Astrocyte (in vitro differentiated cells and primary cell): ENCODE results near the gene DLK2.

Experiments
- EZH2 ChIP-seq: IDR thresholded peaks from 2 replicates; pipeline ENCODE4 v1.6.1; 2012; ENCODE audit warnings: mild to moderate bottlenecking, low read length, inconsistent platforms; ENCODE audit not compliant: insufficient read depth
- TF ChIP-seq, protein P1 (sequence below): IDR thresholded peaks from 2 replicates; pipeline ENCODE4 v1.5.1; 2011; ENCODE audit warnings: low read depth, mild to moderate bottlenecking, inconsistent platforms, low read length, moderate library complexity; ENCODE audit not compliant: insufficient read depth

DNA sequence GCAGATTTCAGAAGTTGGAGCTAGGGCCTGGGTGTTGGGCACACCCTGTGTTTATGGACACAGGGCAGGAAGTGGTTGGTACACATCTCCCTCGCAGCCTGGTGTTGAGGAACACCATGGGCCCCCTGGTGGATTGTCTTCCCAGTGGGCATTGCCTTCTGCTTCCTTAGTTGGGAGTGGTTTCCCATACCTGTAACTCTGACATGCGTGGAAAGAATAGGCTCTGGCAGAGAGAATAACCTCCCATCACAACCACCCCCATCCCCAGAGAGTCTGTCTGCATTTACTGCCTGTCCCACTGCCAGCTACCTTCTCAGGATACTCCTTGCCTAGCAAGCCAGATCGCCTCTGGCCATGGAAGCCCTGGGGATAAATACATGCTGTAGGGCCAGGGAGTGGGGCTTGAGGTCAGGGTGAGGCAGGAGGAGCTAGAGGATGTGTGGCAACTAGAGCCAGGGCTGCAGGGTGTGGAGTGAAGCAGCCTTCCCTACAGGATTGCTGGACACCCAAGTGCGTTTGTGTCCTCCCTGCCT lies 40.1 kb upstream of the DLK2 start:
- TF ChIP-seq, protein P1, sequence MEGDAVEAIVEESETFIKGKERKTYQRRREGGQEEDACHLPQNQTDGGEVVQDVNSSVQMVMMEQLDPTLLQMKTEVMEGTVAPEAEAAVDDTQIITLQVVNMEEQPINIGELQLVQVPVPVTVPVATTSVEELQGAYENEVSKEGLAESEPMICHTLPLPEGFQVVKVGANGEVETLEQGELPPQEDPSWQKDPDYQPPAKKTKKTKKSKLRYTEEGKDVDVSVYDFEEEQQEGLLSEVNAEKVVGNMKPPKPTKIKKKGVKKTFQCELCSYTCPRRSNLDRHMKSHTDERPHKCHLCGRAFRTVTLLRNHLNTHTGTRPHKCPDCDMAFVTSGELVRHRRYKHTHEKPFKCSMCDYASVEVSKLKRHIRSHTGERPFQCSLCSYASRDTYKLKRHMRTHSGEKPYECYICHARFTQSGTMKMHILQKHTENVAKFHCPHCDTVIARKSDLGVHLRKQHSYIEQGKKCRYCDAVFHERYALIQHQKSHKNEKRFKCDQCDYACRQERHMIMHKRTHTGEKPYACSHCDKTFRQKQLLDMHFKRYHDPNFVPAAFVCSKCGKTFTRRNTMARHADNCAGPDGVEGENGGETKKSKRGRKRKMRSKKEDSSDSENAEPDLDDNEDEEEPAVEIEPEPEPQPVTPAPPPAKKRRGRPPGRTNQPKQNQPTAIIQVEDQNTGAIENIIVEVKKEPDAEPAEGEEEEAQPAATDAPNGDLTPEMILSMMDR, result no peak
- no peak for TF ChIP-seq EZH2
